Measurements from ENCODE around the gene SLC44A2. TPM values are rescaled to one million over a fixed set of nuclear protein-coding genes. Genes with fewer than 3 reads are reported as not detected.

SLC44A2 gene
- total and polyA plus RNA-seq, 10 of the 15 experiments (the other 5 are each of a cell fraction or from before 2014, with no cell fraction given): 3.0 to 51.3 (median 26.8) TPM

GRCh38 chr19:10680545-10681135, 55.3 kb downstream of the SLC44A2 start:
- H3K4me1 ChIP-seq (ENCODE audit: control insufficient read depth, insufficient read depth, low read length): no peaks in the 10 kb centered on the region
- intact Hi-C loops (cut with micrococcal nuclease; ENCODE audit: unreplicated experiment) (no loop called here), in situ Hi-C loops (cut with MboI) (no loop called here)
- H3K27me3 ChIP-seq (replicated peaks in 1 of 2; ENCODE audit: control insufficient read depth in 2 of 2, insufficient read depth in 2 of 2, low read length in 1 of 2): no peaks in the 10 kb centered on the region
- no peak overlapping the region for H3K9ac ChIP-seq (ENCODE audit: control insufficient read depth, insufficient read depth, low read length)
- no peak overlapping the region for H2AFZ ChIP-seq (ENCODE audit: control insufficient read depth, low read depth, low read length)
- CTCF ChIA-PET: interaction anchor here (1.1 kb wide), 1 partner anchor 32 kb away, joined by 3 read pairs; no protein-coding TSS in a partner anchor
- WGBS (ENCODE audit: insufficient coverage, insufficient replicate concordance, low lambda C conversion rate, missing lambda C conversion rate): 89% methylated on average over 15 of the region's 15 CpGs
- RAD21 ChIA-PET (ENCODE audit: unreplicated experiment): no interaction called here
- POLR2A ChIA-PET: no interaction called here
- TF ChIP-seq POLR2AphosphoS5 (IDR thresholded peaks at IDR 0.05; ENCODE audit: low read length) (0 out of 2 replicates have a peak, but pooled peaks have one; percentile 32), MLLT1 (IDR thresholded peaks at IDR 0.05) (no peak), POLR2A (IDR thresholded peaks at IDR 0.05; ENCODE audit: low read depth, low read length) (peak; percentile 62; the same call in 1 of the 2 replicates)
- H3K36me3 ChIP-seq (ENCODE audit: control insufficient read depth in 2 of 2, insufficient read depth in 2 of 2, low read length in 1 of 2): peaks cover 68 to 71% of the 10 kb centered on the region in 2 experiments
- no peaks in the 10 kb centered on the region for H3K79me2 ChIP-seq (ENCODE audit: control insufficient read depth, insufficient read depth, low read length)
- no peak overlapping the region for H3K4me2 ChIP-seq (ENCODE audit: control insufficient read depth, insufficient read depth)
- BruUV-seq (replicated peaks): no TSS peak
- FAIRE-seq (no peak), ATAC-seq (no peak), DNase-seq (ENCODE audit: low read depth, low spot score) (no peak)
- H3K4me3 ChIP-seq: no peak overlapping the region
- peaks cover 2% of the 10 kb centered on the region; the same call in 1 of the 2 replicates for H4K20me1 ChIP-seq (ENCODE audit: control insufficient read depth, insufficient read depth)
- SMC1A ChIA-PET (ENCODE audit: uncharacterized antibody, unreplicated experiment): interaction anchor here (0.6 kb wide), 1 partner anchor 119 kb away, joined by 3 read pairs; no protein-coding TSS in a partner anchor
- no peak overlapping the region for H3K27ac ChIP-seq (ENCODE audit: control insufficient read depth, insufficient read depth)
- no peaks in the 10 kb centered on the region for H3K9me3 ChIP-seq (replicated peaks; ENCODE audit: control insufficient read depth, insufficient read depth, low read length)

- H3K27ac ChIP-seq (ENCODE audit: control insufficient read depth, insufficient read depth): no peak overlapping the region
- no peaks in the 10 kb centered on the region for H3K79me2 ChIP-seq (ENCODE audit: control insufficient read depth, insufficient read depth, low read length)
- no peaks in the 10 kb centered on the region for H3K9me3 ChIP-seq (replicated peaks; ENCODE audit: control insufficient read depth, insufficient read depth, low read length)
- peaks cover 67 to 76% of the 10 kb centered on the region in 2 experiments for H3K36me3 ChIP-seq (ENCODE audit: control insufficient read depth in 2 of 2, insufficient read depth in 2 of 2, low read length in 1 of 2)
- no peak overlapping the region for H3K4me3 ChIP-seq
- 96% methylated on average over 4 of the region's 4 CpGs for WGBS (ENCODE audit: insufficient coverage, insufficient replicate concordance, low lambda C conversion rate, missing lambda C conversion rate)
- in situ Hi-C loops (cut with MboI) (no loop called here), intact Hi-C loops (cut with micrococcal nuclease; ENCODE audit: unreplicated experiment) (no loop called here)
- ATAC-seq: no peak
- POLR2A ChIA-PET: no interaction called here
- SMC1A ChIA-PET (ENCODE audit: uncharacterized antibody, unreplicated experiment): no interaction called here
- no peak overlapping the region for H3K4me2 ChIP-seq (ENCODE audit: control insufficient read depth, insufficient read depth)
- no peaks in the 10 kb centered on the region for H3K4me1 ChIP-seq (ENCODE audit: control insufficient read depth, insufficient read depth, low read length)
- H4K20me1 ChIP-seq (ENCODE audit: control insufficient read depth, insufficient read depth): peaks cover 2% of the 10 kb centered on the region; the same call in 1 of the 2 replicates
- H3K27me3 ChIP-seq (replicated peaks in 1 of 2; ENCODE audit: control insufficient read depth in 2 of 2, insufficient read depth in 2 of 2, low read length in 1 of 2): no peaks in the 10 kb centered on the region
- no peak for DNase-seq (ENCODE audit: low read depth, low spot score)
- no peak overlapping the region for H2AFZ ChIP-seq (ENCODE audit: control insufficient read depth, low read depth, low read length)
- RAD21 ChIA-PET (ENCODE audit: unreplicated experiment): no interaction called here
- no peak for TF ChIP-seq CUX1 (IDR thresholded peaks at IDR 0.05; ENCODE audit: insufficient replicate concordance, low read depth, low read length)
- TF ChIP-seq POLR2A (IDR thresholded peaks at IDR 0.05; ENCODE audit: low read depth, low read length): 0 out of 2 replicates have a peak, but pooled peaks have one; percentile 17
- BruUV-seq (replicated peaks): no TSS peak
- CTCF ChIA-PET: interaction anchor here (1.0 to 1.3 kb wide), 3 partner anchors 33 to 100 kb away, joined by 3 to 4 read pairs (median 4); no protein-coding TSS in a partner anchor
- no peak overlapping the region for H3K9ac ChIP-seq (ENCODE audit: control insufficient read depth, insufficient read depth, low read length)
- no peak for FAIRE-seq
These were observed 56.3 kb downstream of the SLC44A2 start for GRCh38 chr19:10681658-10682057.
